ENCODE data around the gene LIPA.

The LIPA gene

GRCh38 chr10:89241026-89241425 lies 10.5 kb downstream of the LIPA start:
- no peak for DNase-seq (ENCODE audit: low read depth in 2 of 2)

GRCh38 chr10:89240519-89240918 lies 11.1 kb downstream of the LIPA start:
- no peak for DNase-seq (ENCODE audit: low read depth in 2 of 2)

- no peak for DNase-seq (ENCODE audit: low read depth in 2 of 2)
These were observed 12.5 kb downstream of the LIPA start for GRCh38 chr10:89238956-89239644.

GRCh38 chr10:89237849-89238248 lies 13.7 kb downstream of the LIPA start:
- DNase-seq (ENCODE audit: low read depth in 2 of 2), result no peak

GRCh38 chr10:89236226-89236797 lies 15.3 kb downstream of the LIPA start:
- peak; percentile 90 for DNase-seq (ENCODE audit: low read depth in 2 of 2)

- no peak for DNase-seq (ENCODE audit: low read depth in 2 of 2)
These were observed 16.3 kb downstream of the LIPA start for GRCh38 chr10:89235073-89235798.

- no peak for DNase-seq (ENCODE audit: low read depth in 2 of 2)
These were observed 18.5 kb downstream of the LIPA start for GRCh38 chr10:89233033-89233432.

GRCh38 chr10:89228962-89229361 lies 22.6 kb downstream of the LIPA start:
- DNase-seq (ENCODE audit: low read depth in 2 of 2), result no peak

- DNase-seq (ENCODE audit: low read depth in 2 of 2), result no peak
These were observed 23.4 kb downstream of the LIPA start for GRCh38 chr10:89228146-89228545.

- DNase-seq (ENCODE audit: low read depth in 2 of 2), result no peak
These were observed 24.7 kb downstream of the LIPA start for GRCh38 chr10:89226891-89227290.

- DNase-seq (ENCODE audit: low read depth in 2 of 2), result no peak
These were observed 26.7 kb downstream of the LIPA start for GRCh38 chr10:89224739-89225443.

GRCh38 chr10:89221919-89222318 lies 29.7 kb downstream of the LIPA start:
- no peak for DNase-seq (ENCODE audit: low read depth in 2 of 2)

GRCh38 chr10:89219513-89220218 lies 31.9 kb downstream of the LIPA start:
- DNase-seq (ENCODE audit: low read depth in 2 of 2), result no peak

- no peak for DNase-seq (ENCODE audit: low read depth in 2 of 2)
These were observed 34.3 kb downstream of the LIPA start for GRCh38 chr10:89217057-89217990.

- no peak for DNase-seq (ENCODE audit: low read depth in 2 of 2)
These were observed 35.5 kb downstream of the LIPA start for GRCh38 chr10:89216056-89216455.

- no peak for DNase-seq (ENCODE audit: low read depth in 2 of 2)
These were observed 36.1 kb downstream of the LIPA start for GRCh38 chr10:89215511-89215910.

GRCh38 chr10:89214566-89215165 lies 36.9 kb downstream of the LIPA start:
- DNase-seq (ENCODE audit: low read depth in 2 of 2), result no peak

GRCh38 chr10:89213191-89213808 lies 38.3 kb downstream of the LIPA start:
- DNase-seq (ENCODE audit: low read depth in 2 of 2), result no peak

GRCh38 chr10:89210794-89211425 lies 40.7 kb downstream of the LIPA start:
- no peak for DNase-seq (ENCODE audit: low read depth in 2 of 2)
